HCT116 (cell line): ENCODE results near the gene NEK5. TPM values are rescaled to one million over a fixed set of nuclear protein-coding genes. Genes with fewer than 3 reads are reported as not detected.

Experiments used
- ATAC-seq: fragments of 200-7000 bp; cut with Tn5 transposase; 2 replicates; pipeline ENCODE4 v1.9.1; 2020; ENCODE audit warnings: mild to moderate bottlenecking, moderate library complexity
- BruUV-seq: library from RNA; stranded (reverse); fragments of 400-500 nt; replicated peaks from 2 replicates; lab custom pipeline; 2021; lab: Mats Ljungman, UMichigan
- CTCF ChIA-PET: fragments of 300-600 bp; sonication (Branson Sonifier 250); formaldehyde crosslinking; loops from one replicate; lab custom pipeline; 2021; ENCODE audit warnings: antibody characterized with exemption; lab: Charles Lee
- POLR2A ChIA-PET: fragments of 300-600, 350-600 bp; sonication (Branson Sonifier 250); formaldehyde crosslinking; loops from one replicate; lab custom pipeline; 2021; ENCODE audit warnings: antibody characterized with exemption; lab: Charles Lee
- RAD21 ChIA-PET, 2 experiments: fragments of 300-600 bp; sonication (Branson Sonifier 250); formaldehyde crosslinking; loops; one replicate each; lab custom pipeline; 2023; ENCODE audit warnings: low total read pairs in 2 of 2; ENCODE audit not compliant: uncharacterized antibody in 2 of 2, unreplicated experiment in 2 of 2, low non-redundant PET in 1 of 2; lab: Charles Lee
- DNase-seq: peaks from one replicate; pipeline ENCODE4 v3.0.0-alpha.2; 2010; ENCODE audit warnings: low read depth, low spot score
- H2AFZ ChIP-seq: fragments of 200-600 bp; shearing (Covaris generic), sonication (generic); 2 replicates; pipeline ENCODE4 v1.6.1; 2017; ENCODE audit warnings: low read depth, mixed run types, mixed read lengths, antibody characterized with exemption, low read length; ENCODE audit not compliant: poor library complexity, severe bottlenecking
- H3K27ac ChIP-seq: 2 replicates; pipeline ENCODE4 v1.5.1; 2012; ENCODE audit warnings: low read depth, low read length
- H3K27me3 ChIP-seq: fragments of 200-600 bp; sonication (generic); 2 replicates; pipeline ENCODE4 v1.6.1; 2016; ENCODE audit warnings: mixed run types, low read length, mixed read lengths; ENCODE audit not compliant: insufficient read depth
- H3K36me3 ChIP-seq, 2 experiments: fragments of 200-500 bp in 1 of 2; fragments of 200-600 bp in 1 of 2; sonication (Bioruptor generic) in 1 of 2; sonication (generic) in 1 of 2; 2 replicates each; pipeline versions ENCODE4 v1.5.1 to v1.6.1; 2014 to 2016; ENCODE audit warnings: low read length in 2 of 2, inconsistent platforms in 1 of 2, mixed read lengths in 1 of 2, mixed run types in 1 of 2; ENCODE audit not compliant: insufficient read depth in 2 of 2, control insufficient read depth in 1 of 2
- H3K4me1 ChIP-seq, 2 experiments: fragments of 200-600 bp in 1 of 2; sonication (generic) in 1 of 2; 2 replicates each; pipeline versions ENCODE4 v1.5.1 to v1.6.1; 2012 to 2017; ENCODE audit warnings: low read length in 2 of 2, inconsistent platforms in 1 of 2, mild to moderate bottlenecking in 1 of 2, mixed read lengths in 1 of 2, mixed run types in 1 of 2, moderate library complexity in 1 of 2; ENCODE audit not compliant: insufficient read depth in 2 of 2, control insufficient read depth in 1 of 2
- H3K4me2 ChIP-seq: fragments of 200-600 bp; sonication (generic); 2 replicates; pipeline ENCODE4 v1.6.1; 2017; ENCODE audit warnings: mixed run types, low read length, mixed read lengths
- H3K4me3 ChIP-seq, 2 experiments: fragments of 200-600 bp in 1 of 2; sonication (generic) in 1 of 2; replicated peaks in 1 of 2; 2 replicates each; pipeline ENCODE4 v1.5.1; 2011 to 2016; ENCODE audit warnings: low read length in 2 of 2, control low read depth in 1 of 2, low read depth in 1 of 2, mild to moderate bottlenecking in 1 of 2, mixed read lengths in 1 of 2, mixed run types in 1 of 2
- H3K79me2 ChIP-seq: fragments of 200-600 bp; sonication (generic); 2 replicates; pipeline ENCODE4 v1.6.1; 2017; ENCODE audit warnings: mild to moderate bottlenecking, mixed run types, low read length, moderate library complexity, mixed read lengths; ENCODE audit not compliant: insufficient read depth
- H3K9ac ChIP-seq: fragments of 200-600 bp; sonication (generic); 2 replicates; pipeline ENCODE4 v1.6.1; 2016; ENCODE audit warnings: low read length, mixed read lengths
- H3K9me2 ChIP-seq: fragments of 200-600 bp; sonication (generic), shearing (Covaris generic); 2 replicates; pipeline ENCODE4 v1.6.1; 2017; ENCODE audit warnings: mixed run types, mild to moderate bottlenecking, moderate library complexity; ENCODE audit not compliant: insufficient read depth
- H3K9me3 ChIP-seq, 2 experiments: fragments of 200-500 bp in 1 of 2; fragments of 200-600 bp in 1 of 2; sonication (Bioruptor generic) in 1 of 2; sonication (generic) in 1 of 2; 2 replicates each; pipeline ENCODE4 v1.6.1; 2014 to 2017; ENCODE audit warnings: low read length in 2 of 2, mixed read lengths in 2 of 2, inconsistent platforms in 1 of 2, low read depth in 1 of 2, mild to moderate bottlenecking in 1 of 2, mixed run types in 1 of 2, moderate library complexity in 1 of 2; ENCODE audit not compliant: control insufficient read depth in 1 of 2, insufficient read depth in 1 of 2
- H4K20me1 ChIP-seq: fragments of 200-600 bp; sonication (generic), shearing (Covaris generic); 2 replicates; pipeline ENCODE4 v1.6.1; 2017; ENCODE audit warnings: mixed run types, mild to moderate bottlenecking, moderate library complexity; ENCODE audit not compliant: insufficient read depth
- CBX3 ChIP-seq: IDR thresholded peaks from 2 replicates; pipeline ENCODE4 v1.6.1; 2012; ENCODE audit warnings: low read depth
- CEBPB ChIP-seq: IDR thresholded peaks from 2 replicates; pipeline ENCODE4 v1.6.1; 2012; ENCODE audit warnings: low read depth
- EGR1 ChIP-seq: IDR thresholded peaks from 2 replicates; pipeline ENCODE4 v1.6.1; 2012; ENCODE audit warnings: low read depth
- ELF1 ChIP-seq: IDR thresholded peaks from 2 replicates; pipeline ENCODE4 v1.6.1; 2012; ENCODE audit warnings: low read depth, borderline replicate concordance
- JUND ChIP-seq: IDR thresholded peaks from 2 replicates; pipeline ENCODE4 v1.6.1; 2012
- POLR2AphosphoS5 ChIP-seq: IDR thresholded peaks from 2 replicates; pipeline ENCODE4 v1.6.1; 2011; ENCODE audit warnings: mild to moderate bottlenecking, low read depth, low read length, moderate library complexity
- RAD21 ChIP-seq: IDR thresholded peaks from 2 replicates; pipeline ENCODE4 v1.6.1; 2012; ENCODE audit warnings: low read depth, mild to moderate bottlenecking
- REST ChIP-seq: IDR thresholded peaks from 2 replicates; pipeline ENCODE4 v1.6.1; 2012; ENCODE audit warnings: low read depth
- SRF ChIP-seq: IDR thresholded peaks from 2 replicates; pipeline ENCODE4 v1.6.1; 2012; ENCODE audit warnings: low read depth
- TCF7L2 ChIP-seq: IDR thresholded peaks from 2 replicates; pipeline ENCODE4 v1.7.0; 2011; ENCODE audit warnings: borderline replicate concordance, inconsistent platforms; ENCODE audit not compliant: insufficient read depth, insufficient read length; ENCODE audit errors: extremely low read depth
- ZFX ChIP-seq: fragments of 450-650 bp; IDR thresholded peaks from 2 replicates; pipeline ENCODE4 v1.6.1; 2017
- intact Hi-C: fragments of 100-400 bp; cut with micrococcal nuclease; formaldehyde crosslinking; loops from 2 replicates; pipeline ENCODE4 v1.10.0; 2022
- total RNA-seq: library from RNA; stranded (reverse); gene quantifications from one replicate; pipeline ENCODE4 v1.2.1, GENCODE V29; 2021; ENCODE audit not compliant: unreplicated experiment
- TF ChIP-seq, protein P1 (sequence below), 3 experiments: fragments of 200-600 bp in 1 of 3; sonication (generic) in 1 of 3; IDR thresholded peaks in 2 of 3; conservative IDR thresholded peaks in 1 of 3; 2 replicates each; pipeline ENCODE4 v1.5.1; 2012 to 2017; ENCODE audit warnings: low read depth in 2 of 3, low read length in 2 of 3, antibody characterized with exemption in 1 of 3, borderline replicate concordance in 1 of 3, control low read depth in 1 of 3, mild to moderate bottlenecking in 1 of 3, mixed read lengths in 1 of 3, mixed run types in 1 of 3, moderate library complexity in 1 of 3; ENCODE audit not compliant: insufficient read depth in 1 of 3

The NEK5 gene
- total RNA-seq, 1 experiment from 2014 or later, result 1.5 TPM

DNA sequence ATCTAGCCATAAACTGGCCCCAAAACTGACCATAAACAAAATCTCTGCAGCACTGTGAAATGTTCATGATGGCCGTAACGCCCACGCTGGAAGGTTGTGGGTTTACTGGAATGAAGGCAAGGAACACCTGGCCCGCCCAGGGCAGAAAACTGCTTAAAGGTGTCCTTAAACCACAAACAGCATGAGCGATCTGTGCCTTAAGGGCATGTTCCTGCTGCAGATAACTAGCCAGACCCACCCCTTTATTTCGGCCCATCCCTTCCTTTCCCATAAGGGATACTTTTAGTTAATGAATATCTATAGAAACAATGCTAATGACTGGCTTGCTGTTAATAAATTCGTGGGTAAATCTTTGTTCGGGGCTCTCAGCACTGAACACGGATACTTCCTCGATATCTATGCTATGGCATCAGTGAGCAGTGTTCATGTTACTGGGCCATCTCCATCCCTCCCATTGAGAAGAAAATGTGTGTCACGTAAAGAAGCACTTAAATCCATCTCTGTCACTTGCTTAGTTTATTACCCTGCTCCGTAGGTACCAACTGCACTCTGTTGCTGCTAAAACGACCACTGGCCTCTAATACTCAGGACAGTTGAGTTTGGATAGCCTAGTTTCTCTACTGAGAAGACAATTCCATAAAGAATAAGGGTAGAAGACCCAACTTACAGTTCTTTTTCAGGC is 122.9 kb downstream of the NEK5 start:
- DNase-seq (no peak), ATAC-seq (no peak)
- no TSS peak for BruUV-seq
- POLR2A ChIA-PET, result no interaction called here
- Histone ChIP-seq H3K4me2 (no peak overlapping the region), H3K36me3 (no peaks in the 10 kb centered on the region), H3K9ac (no peak overlapping the region), H3K27ac (no peak overlapping the region), H2AFZ (no peak overlapping the region), H3K79me2 (no peaks in the 10 kb centered on the region), H3K4me1 (peaks cover 3% of the 10 kb centered on the region in 2 experiments), H3K27me3 (no peaks in the 10 kb centered on the region), H3K9me2 (no peaks in the 10 kb centered on the region), H4K20me1 (no peaks in the 10 kb centered on the region), H3K4me3 (no peak overlapping the region), H3K9me3 (no peaks in the 10 kb centered on the region)
- CTCF ChIA-PET, result no interaction called here
- no peak for TF ChIP-seq EGR1
- no peak for TF ChIP-seq ELF1
- no peak for TF ChIP-seq CEBPB
- no peak for TF ChIP-seq CBX3
- no peak for TF ChIP-seq SRF
- TF ChIP-seq JUND, result no peak
- RAD21 ChIA-PET, result no interaction called here
- intact Hi-C loops, result no loop called here

DNA sequence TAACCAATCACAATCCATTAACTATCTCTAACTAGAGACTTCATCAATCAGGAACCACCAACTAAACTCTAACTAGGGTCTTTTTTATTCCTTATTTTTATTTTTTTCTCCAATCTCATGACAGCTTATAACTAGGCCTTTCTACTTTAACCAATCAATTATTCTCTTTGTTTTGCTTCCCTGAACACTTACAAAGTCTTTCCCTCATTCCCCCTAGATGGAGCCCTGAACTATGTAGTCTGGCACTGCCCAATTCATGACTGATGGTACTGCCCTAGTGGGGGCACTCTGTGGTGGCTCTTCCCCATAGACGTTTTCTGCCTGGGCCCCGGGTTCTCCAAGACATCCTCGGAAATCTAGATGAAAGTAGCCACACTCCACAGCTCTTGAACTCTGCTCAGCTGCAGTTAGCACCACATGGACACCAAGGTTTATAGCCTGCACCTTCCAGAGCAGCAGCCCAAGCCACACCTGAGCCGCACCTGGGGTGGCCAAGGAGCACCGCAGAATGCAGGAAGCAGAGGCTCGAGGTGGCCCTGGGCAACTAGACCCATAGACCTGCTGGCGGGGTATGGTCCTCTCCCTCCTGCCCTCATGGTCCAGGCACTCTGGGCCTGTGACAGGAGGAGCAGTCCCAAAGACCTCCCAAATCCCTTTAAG is 124.2 kb downstream of the NEK5 start:
- Histone ChIP-seq H4K20me1 (no peaks in the 10 kb centered on the region), H3K36me3 (no peaks in the 10 kb centered on the region), H3K9me2 (no peaks in the 10 kb centered on the region), H3K9me3 (no peaks in the 10 kb centered on the region), H3K27me3 (no peaks in the 10 kb centered on the region), H3K9ac (no peak overlapping the region), H3K79me2 (no peaks in the 10 kb centered on the region), H2AFZ (no peak overlapping the region), H3K4me1 (no peaks in the 10 kb centered on the region), H3K27ac (no peak overlapping the region), H3K4me3 (no peak overlapping the region), H3K4me2 (no peak overlapping the region)
- CTCF ChIA-PET, result interaction anchor here (2.1 kb wide), 1 partner anchor 123 kb away, joined by 8 read pairs; no protein-coding TSS in a partner anchor
- ATAC-seq (peak; percentile 78), DNase-seq (no peak)
- no TSS peak for BruUV-seq
- intact Hi-C loops, result loop anchor here (5.0 kb wide), 1 partner anchor 123 kb away; the partner anchor contains the start of gene NEK5
- RAD21 ChIA-PET, result no interaction called here
- POLR2A ChIA-PET, result no interaction called here
- TF ChIP-seq, protein P1, sequence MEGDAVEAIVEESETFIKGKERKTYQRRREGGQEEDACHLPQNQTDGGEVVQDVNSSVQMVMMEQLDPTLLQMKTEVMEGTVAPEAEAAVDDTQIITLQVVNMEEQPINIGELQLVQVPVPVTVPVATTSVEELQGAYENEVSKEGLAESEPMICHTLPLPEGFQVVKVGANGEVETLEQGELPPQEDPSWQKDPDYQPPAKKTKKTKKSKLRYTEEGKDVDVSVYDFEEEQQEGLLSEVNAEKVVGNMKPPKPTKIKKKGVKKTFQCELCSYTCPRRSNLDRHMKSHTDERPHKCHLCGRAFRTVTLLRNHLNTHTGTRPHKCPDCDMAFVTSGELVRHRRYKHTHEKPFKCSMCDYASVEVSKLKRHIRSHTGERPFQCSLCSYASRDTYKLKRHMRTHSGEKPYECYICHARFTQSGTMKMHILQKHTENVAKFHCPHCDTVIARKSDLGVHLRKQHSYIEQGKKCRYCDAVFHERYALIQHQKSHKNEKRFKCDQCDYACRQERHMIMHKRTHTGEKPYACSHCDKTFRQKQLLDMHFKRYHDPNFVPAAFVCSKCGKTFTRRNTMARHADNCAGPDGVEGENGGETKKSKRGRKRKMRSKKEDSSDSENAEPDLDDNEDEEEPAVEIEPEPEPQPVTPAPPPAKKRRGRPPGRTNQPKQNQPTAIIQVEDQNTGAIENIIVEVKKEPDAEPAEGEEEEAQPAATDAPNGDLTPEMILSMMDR (IDR thresholded peaks at IDR 0.05 in 2 of 3, conservative IDR thresholded peaks at IDR 0.05 in 1 of 3; ENCODE audit: borderline replicate concordance in 1 of 3, insufficient read depth in 1 of 3, low read depth in 2 of 3, low read length in 2 of 3), result peak in 1 of 3 experiments; percentile 42; a peak in 1 of 6 replicates
- TF ChIP-seq REST (no peak), POLR2AphosphoS5 (no peak), ELF1 (no peak), TCF7L2 (no peak), CBX3 (no peak), ZFX (no peak), RAD21 (peak; percentile 31; the same call in 1 of the 2 replicates)
